GM23338 (cell line): ENCODE measurements around the gene KIAA1217. TPM values are rescaled to one million over a fixed set of nuclear protein-coding genes. Genes with fewer than 3 reads are reported as not detected.

Source experiments
- ATAC-seq: fragments of 200-7000 bp; cut with Tn5 transposase; 3 replicates; pipeline ENCODE4 v1.9.1; 2020
- DNase-seq: peaks from one replicate; pipeline ENCODE4 v3.0.0-alpha.2; 2015; ENCODE audit warnings: low spot score
- H2AFZ ChIP-seq: fragments of 200-600 bp; sonication (generic); 2 replicates; pipeline ENCODE4 v1.8.0; 2016; ENCODE audit warnings: antibody characterized with exemption, mild to moderate bottlenecking, moderate library complexity
- H3F3A ChIP-seq: fragments of 200-600 bp; sonication (generic); replicated peaks from 2 replicates; pipeline ENCODE4 v1.8.0; 2017; ENCODE audit warnings: antibody characterized with exemption, mixed run types, low read depth
- H3K27ac ChIP-seq: fragments of 200-600 bp; sonication (generic); 2 replicates; pipeline ENCODE4 v1.6.1; 2016; ENCODE audit warnings: low read depth
- H3K27me3 ChIP-seq: fragments of 200-600 bp; sonication (generic); 2 replicates; pipeline ENCODE4 v1.8.0; 2016; ENCODE audit warnings: mild to moderate bottlenecking, mixed run types, moderate library complexity; ENCODE audit not compliant: insufficient read depth
- H3K36me3 ChIP-seq: fragments of 200-600 bp; sonication (generic); 2 replicates; pipeline ENCODE4 v1.8.0; 2016; ENCODE audit warnings: mild to moderate bottlenecking; ENCODE audit not compliant: insufficient read depth
- H3K4me1 ChIP-seq: fragments of 200-600 bp; sonication (generic); 2 replicates; pipeline ENCODE4 v1.8.0; 2016; ENCODE audit warnings: mild to moderate bottlenecking, moderate library complexity; ENCODE audit not compliant: insufficient read depth
- H3K4me2 ChIP-seq: fragments of 200-600 bp; sonication (generic); 2 replicates; pipeline ENCODE4 v1.7.1; 2017; ENCODE audit warnings: mixed run types
- H3K4me3 ChIP-seq: fragments of 200-600 bp; sonication (generic); 2 replicates; pipeline ENCODE4 v1.6.1; 2016; ENCODE audit warnings: mixed run types
- H3K79me2 ChIP-seq: fragments of 200-600 bp; sonication (generic); replicated peaks from 2 replicates; pipeline ENCODE4 v1.8.0; 2017; ENCODE audit warnings: mild to moderate bottlenecking; ENCODE audit not compliant: insufficient read depth
- H3K9me2 ChIP-seq: fragments of 200-600 bp; sonication (generic); 2 replicates; pipeline ENCODE4 v1.8.0; 2017; ENCODE audit not compliant: insufficient read depth
- H4K20me1 ChIP-seq: fragments of 200-600 bp; sonication (generic); replicated peaks from 2 replicates; pipeline ENCODE4 v1.8.0; 2017; ENCODE audit warnings: mild to moderate bottlenecking; ENCODE audit not compliant: insufficient read depth
- H3K27ac Mint-ChIP-seq: 2 replicates; pipeline ENCODE4 v1.8.0; 2020; ENCODE audit warnings: inconsistent platforms, mild to moderate bottlenecking, moderate library complexity, mixed read lengths
- H3K27me3 Mint-ChIP-seq: 3 replicates; pipeline ENCODE4 v1.8.0; 2022; ENCODE audit warnings: low read depth, mild to moderate bottlenecking, moderate library complexity, mixed read lengths, inconsistent platforms; ENCODE audit not compliant: insufficient read depth, poor library complexity
- H3K36me3 Mint-ChIP-seq: 3 replicates; pipeline ENCODE4 v1.8.0; 2021; ENCODE audit warnings: low read depth, mild to moderate bottlenecking, inconsistent platforms, moderate library complexity, mixed read lengths
- H3K4me1 Mint-ChIP-seq: 3 replicates; pipeline ENCODE4 v1.8.0; 2020; ENCODE audit warnings: mild to moderate bottlenecking, inconsistent platforms, mixed read lengths
- H3K4me3 Mint-ChIP-seq: 3 replicates; pipeline ENCODE4 v1.8.0; 2021; ENCODE audit warnings: moderate library complexity, mild to moderate bottlenecking, inconsistent platforms, mixed read lengths
- H3K9me3 Mint-ChIP-seq: 3 replicates; pipeline ENCODE4 v1.8.0; 2020; ENCODE audit warnings: moderate library complexity, mild to moderate bottlenecking, inconsistent platforms, mixed read lengths
- EZH2 ChIP-seq: fragments of 200-600 bp; sonication (generic); IDR thresholded peaks from one replicate; pipeline ENCODE4 v1.8.0; 2017; ENCODE audit warnings: antibody characterized with exemption, mild to moderate bottlenecking, low read depth; ENCODE audit not compliant: unreplicated experiment
- STAT1 ChIP-seq: IDR thresholded peaks from one replicate; pipeline ENCODE4 v1.6.1; 2016; ENCODE audit warnings: antibody characterized with exemption; ENCODE audit not compliant: unreplicated experiment
- polyA plus RNA-seq: library from polyadenylated mRNA; unstranded; fragments of >200 nt; fragmentation: Nextera tagmentation; extraction: Ambion mirVana; gene quantifications from 2 replicates; pipeline ENCODE4 v1.2.1, GENCODE V29; 2016
- total RNA-seq: library from RNA; depleted of rRNA; stranded (reverse); fragments of >200 nt; shearing (Covaris generic); gene quantifications from 2 replicates; pipeline ENCODE4 v1.2.3, GENCODE V29; 2014
- TF ChIP-seq, protein P1 (sequence below), 2 experiments: fragments of 200-600 bp in 1 of 2; sonication (generic) in 1 of 2; conservative IDR thresholded peaks; 2 replicates each; pipeline versions ENCODE4 v1.5.1 to v1.6.1; 2016 to 2017; ENCODE audit warnings: antibody characterized with exemption in 2 of 2, low read depth in 2 of 2, mild to moderate bottlenecking in 2 of 2, moderate library complexity in 1 of 2
- TF ChIP-seq, protein P2 (sequence below): IDR thresholded peaks from 2 replicates; pipeline ENCODE4 v1.6.1; 2016; ENCODE audit warnings: antibody characterized with exemption
- TF ChIP-seq, protein P3 (sequence below): IDR thresholded peaks from one replicate; pipeline ENCODE4 v1.6.1; 2018; ENCODE audit warnings: antibody characterized with exemption; ENCODE audit not compliant: unreplicated experiment
- TF ChIP-seq, protein P4 (sequence below): fragments of 250-450 bp; sonication (Bioruptor Pico); IDR thresholded peaks from 2 replicates; pipeline ENCODE4 v1.5.0; 2020; ENCODE audit warnings: mild to moderate bottlenecking, moderate library complexity

The KIAA1217 gene
- total and polyA plus RNA-seq, 2 experiments from 2014 or later: 6.4 to 9.1 TPM

DNA sequence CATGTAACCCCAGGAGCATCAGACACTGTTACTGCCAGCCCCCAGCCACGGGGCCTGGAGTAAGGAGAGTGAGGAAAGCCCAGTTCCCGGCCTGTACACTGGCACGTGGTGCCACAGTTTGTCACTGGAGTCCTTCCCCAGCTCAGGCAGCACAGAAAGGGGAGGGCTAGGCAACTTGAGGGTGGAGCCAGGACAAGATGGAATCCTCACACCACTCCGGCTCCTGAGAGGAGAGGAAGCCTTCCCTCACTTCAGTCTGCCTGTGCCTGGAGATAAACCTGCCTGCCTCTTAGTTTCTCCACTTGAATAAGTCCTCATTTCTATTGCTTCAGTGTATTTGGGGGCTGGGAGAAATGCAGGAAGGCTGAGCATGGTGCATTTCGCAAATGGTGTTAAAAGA lies 176.0 kb downstream of the KIAA1217 start (continued):
- TF ChIP-seq, protein P1, sequence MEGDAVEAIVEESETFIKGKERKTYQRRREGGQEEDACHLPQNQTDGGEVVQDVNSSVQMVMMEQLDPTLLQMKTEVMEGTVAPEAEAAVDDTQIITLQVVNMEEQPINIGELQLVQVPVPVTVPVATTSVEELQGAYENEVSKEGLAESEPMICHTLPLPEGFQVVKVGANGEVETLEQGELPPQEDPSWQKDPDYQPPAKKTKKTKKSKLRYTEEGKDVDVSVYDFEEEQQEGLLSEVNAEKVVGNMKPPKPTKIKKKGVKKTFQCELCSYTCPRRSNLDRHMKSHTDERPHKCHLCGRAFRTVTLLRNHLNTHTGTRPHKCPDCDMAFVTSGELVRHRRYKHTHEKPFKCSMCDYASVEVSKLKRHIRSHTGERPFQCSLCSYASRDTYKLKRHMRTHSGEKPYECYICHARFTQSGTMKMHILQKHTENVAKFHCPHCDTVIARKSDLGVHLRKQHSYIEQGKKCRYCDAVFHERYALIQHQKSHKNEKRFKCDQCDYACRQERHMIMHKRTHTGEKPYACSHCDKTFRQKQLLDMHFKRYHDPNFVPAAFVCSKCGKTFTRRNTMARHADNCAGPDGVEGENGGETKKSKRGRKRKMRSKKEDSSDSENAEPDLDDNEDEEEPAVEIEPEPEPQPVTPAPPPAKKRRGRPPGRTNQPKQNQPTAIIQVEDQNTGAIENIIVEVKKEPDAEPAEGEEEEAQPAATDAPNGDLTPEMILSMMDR (conservative IDR thresholded peaks at IDR 0.05; ENCODE audit: low read depth in 2 of 2): no peak
- TF ChIP-seq, protein P2, sequence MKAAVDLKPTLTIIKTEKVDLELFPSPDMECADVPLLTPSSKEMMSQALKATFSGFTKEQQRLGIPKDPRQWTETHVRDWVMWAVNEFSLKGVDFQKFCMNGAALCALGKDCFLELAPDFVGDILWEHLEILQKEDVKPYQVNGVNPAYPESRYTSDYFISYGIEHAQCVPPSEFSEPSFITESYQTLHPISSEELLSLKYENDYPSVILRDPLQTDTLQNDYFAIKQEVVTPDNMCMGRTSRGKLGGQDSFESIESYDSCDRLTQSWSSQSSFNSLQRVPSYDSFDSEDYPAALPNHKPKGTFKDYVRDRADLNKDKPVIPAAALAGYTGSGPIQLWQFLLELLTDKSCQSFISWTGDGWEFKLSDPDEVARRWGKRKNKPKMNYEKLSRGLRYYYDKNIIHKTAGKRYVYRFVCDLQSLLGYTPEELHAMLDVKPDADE: no peak
- TF ChIP-seq, protein P3, sequence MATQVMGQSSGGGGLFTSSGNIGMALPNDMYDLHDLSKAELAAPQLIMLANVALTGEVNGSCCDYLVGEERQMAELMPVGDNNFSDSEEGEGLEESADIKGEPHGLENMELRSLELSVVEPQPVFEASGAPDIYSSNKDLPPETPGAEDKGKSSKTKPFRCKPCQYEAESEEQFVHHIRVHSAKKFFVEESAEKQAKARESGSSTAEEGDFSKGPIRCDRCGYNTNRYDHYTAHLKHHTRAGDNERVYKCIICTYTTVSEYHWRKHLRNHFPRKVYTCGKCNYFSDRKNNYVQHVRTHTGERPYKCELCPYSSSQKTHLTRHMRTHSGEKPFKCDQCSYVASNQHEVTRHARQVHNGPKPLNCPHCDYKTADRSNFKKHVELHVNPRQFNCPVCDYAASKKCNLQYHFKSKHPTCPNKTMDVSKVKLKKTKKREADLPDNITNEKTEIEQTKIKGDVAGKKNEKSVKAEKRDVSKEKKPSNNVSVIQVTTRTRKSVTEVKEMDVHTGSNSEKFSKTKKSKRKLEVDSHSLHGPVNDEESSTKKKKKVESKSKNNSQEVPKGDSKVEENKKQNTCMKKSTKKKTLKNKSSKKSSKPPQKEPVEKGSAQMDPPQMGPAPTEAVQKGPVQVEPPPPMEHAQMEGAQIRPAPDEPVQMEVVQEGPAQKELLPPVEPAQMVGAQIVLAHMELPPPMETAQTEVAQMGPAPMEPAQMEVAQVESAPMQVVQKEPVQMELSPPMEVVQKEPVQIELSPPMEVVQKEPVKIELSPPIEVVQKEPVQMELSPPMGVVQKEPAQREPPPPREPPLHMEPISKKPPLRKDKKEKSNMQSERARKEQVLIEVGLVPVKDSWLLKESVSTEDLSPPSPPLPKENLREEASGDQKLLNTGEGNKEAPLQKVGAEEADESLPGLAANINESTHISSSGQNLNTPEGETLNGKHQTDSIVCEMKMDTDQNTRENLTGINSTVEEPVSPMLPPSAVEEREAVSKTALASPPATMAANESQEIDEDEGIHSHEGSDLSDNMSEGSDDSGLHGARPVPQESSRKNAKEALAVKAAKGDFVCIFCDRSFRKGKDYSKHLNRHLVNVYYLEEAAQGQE: no peak

DNA sequence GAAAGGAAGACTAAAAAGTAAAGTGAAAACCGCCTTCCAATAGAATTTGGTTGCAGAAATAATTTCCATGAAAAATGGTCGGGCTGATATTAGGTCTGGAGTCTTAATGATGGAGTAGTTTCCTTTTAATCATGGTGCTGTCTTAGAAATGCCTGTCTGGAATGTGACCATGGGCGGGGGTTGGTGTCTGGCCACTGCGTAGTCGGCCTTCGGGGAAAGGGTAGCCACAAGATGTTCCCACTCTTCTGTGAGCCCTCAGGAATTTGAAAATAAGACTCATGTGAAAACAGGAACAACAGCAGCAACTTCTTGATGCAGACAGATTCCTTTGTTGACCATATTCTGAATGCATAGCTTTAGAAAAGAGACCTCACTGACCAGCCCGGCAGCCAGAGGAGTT lies 176.8 kb downstream of the KIAA1217 start:
- Mint-ChIP-seq H3K9me3 (no peaks in the 10 kb centered on the region), H3K4me1 (peaks cover 42% of the 10 kb centered on the region)
- no peaks in the 10 kb centered on the region for H3K79me2 ChIP-seq
- TF ChIP-seq, protein P3: no peak
- TF ChIP-seq EZH2 (no peak), STAT1 (no peak)
- TF ChIP-seq, protein P2: no peak
- TF ChIP-seq, protein P4, sequence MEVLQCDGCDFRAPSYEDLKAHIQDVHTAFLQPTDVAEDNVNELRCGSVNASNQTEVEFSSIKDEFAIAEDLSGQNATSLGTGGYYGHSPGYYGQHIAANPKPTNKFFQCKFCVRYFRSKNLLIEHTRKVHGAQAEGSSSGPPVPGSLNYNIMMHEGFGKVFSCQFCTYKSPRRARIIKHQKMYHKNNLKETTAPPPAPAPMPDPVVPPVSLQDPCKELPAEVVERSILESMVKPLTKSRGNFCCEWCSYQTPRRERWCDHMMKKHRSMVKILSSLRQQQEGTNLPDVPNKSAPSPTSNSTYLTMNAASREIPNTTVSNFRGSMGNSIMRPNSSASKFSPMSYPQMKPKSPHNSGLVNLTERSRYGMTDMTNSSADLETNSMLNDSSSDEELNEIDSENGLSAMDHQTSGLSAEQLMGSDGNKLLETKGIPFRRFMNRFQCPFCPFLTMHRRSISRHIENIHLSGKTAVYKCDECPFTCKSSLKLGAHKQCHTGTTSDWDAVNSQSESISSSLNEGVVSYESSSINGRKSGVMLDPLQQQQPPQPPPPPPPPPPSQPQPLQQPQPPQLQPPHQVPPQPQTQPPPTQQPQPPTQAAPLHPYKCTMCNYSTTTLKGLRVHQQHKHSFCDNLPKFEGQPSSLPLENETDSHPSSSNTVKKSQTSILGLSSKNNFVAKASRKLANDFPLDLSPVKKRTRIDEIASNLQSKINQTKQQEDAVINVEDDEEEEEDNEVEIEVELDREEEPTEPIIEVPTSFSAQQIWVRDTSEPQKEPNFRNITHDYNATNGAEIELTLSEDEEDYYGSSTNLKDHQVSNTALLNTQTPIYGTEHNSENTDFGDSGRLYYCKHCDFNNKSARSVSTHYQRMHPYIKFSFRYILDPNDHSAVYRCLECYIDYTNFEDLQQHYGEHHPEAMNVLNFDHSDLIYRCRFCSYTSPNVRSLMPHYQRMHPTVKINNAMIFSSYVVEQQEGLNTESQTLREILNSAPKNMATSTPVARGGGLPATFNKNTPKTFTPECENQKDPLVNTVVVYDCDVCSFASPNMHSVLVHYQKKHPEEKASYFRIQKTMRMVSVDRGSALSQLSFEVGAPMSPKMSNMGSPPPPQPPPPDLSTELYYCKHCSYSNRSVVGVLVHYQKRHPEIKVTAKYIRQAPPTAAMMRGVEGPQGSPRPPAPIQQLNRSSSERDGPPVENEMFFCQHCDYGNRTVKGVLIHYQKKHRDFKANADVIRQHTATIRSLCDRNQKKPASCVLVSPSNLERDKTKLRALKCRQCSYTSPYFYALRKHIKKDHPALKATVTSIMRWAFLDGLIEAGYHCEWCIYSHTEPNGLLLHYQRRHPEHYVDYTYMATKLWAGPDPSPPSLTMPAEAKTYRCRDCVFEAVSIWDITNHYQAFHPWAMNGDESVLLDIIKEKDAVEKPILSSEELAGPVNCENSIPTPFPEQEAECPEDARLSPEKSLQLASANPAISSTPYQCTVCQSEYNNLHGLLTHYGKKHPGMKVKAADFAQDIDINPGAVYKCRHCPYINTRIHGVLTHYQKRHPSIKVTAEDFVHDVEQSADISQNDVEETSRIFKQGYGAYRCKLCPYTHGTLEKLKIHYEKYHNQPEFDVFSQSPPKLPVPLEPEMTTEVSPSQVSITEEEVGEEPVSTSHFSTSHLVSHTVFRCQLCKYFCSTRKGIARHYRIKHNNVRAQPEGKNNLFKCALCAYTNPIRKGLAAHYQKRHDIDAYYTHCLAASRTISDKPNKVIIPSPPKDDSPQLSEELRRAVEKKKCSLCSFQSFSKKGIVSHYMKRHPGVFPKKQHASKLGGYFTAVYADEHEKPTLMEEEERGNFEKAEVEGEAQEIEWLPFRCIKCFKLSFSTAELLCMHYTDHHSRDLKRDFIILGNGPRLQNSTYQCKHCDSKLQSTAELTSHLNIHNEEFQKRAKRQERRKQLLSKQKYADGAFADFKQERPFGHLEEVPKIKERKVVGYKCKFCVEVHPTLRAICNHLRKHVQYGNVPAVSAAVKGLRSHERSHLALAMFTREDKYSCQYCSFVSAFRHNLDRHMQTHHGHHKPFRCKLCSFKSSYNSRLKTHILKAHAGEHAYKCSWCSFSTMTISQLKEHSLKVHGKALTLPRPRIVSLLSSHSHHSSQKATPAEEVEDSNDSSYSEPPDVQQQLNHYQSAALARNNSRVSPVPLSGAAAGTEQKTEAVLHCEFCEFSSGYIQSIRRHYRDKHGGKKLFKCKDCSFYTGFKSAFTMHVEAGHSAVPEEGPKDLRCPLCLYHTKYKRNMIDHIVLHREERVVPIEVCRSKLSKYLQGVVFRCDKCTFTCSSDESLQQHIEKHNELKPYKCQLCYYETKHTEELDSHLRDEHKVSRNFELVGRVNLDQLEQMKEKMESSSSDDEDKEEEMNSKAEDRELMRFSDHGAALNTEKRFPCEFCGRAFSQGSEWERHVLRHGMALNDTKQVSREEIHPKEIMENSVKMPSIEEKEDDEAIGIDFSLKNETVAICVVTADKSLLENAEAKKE (CRISPR knock-in tag): no peak

More for the DNA sequence above, 176.8 kb downstream of the KIAA1217 start:
- DNase-seq (peak; percentile 34), ATAC-seq (no peak)
- Mint-ChIP-seq H3K27ac (no peak overlapping the region), H3K27me3 (no peaks in the 10 kb centered on the region), H3K36me3 (peaks cover 2% of the 10 kb centered on the region; the same call in 1 of the 3 replicates), H3K4me3 (no peak overlapping the region)
- H3K4me3 ChIP-seq: no peak overlapping the region
- H3F3A ChIP-seq: no peaks in the 10 kb centered on the region
- H3K27ac ChIP-seq: no peak overlapping the region
- H3K4me1 ChIP-seq: peaks cover 16% of the 10 kb centered on the region; the same call in 1 of the 2 replicates
- H4K20me1 ChIP-seq: no peaks in the 10 kb centered on the region
- H3K36me3 ChIP-seq: no peaks in the 10 kb centered on the region
- H2AFZ ChIP-seq: no peak overlapping the region
- H3K4me2 ChIP-seq: no peak overlapping the region
- H3K9me2 ChIP-seq: no peaks in the 10 kb centered on the region
- H3K27me3 ChIP-seq: no peaks in the 10 kb centered on the region
